K562 (cell line): ENCODE results near the gene OR10A3. TPM values are rescaled to one million over a fixed set of nuclear protein-coding genes. Genes with fewer than 3 reads are reported as not detected.
A peak's percentile ranks its signal among the peaks of the same experiment; 100 is the strongest.

Experiments
- EGR1 ChIP-seq: fragments of 450-650 bp; conservative IDR thresholded peaks from 2 replicates; pipeline ENCODE4 v1.6.1; 2017; ENCODE audit warnings: mild to moderate bottlenecking
- ETV5 ChIP-seq: sonication (generic); formaldehyde crosslinking; IDR thresholded peaks from 2 replicates; pipeline ENCODE4 v1.4.0; 2020; ENCODE audit warnings: low read depth, mild to moderate bottlenecking, missing genetic modification reagents
- FOS ChIP-seq: IDR thresholded peaks from 3 replicates; pipeline ENCODE4 v1.6.1; 2011; ENCODE audit not compliant: insufficient read length; ENCODE audit errors: extremely low read depth
- GATAD2B ChIP-seq: fragments of 450-650 bp; IDR thresholded peaks from 2 replicates; pipeline ENCODE4 v1.6.1; 2017; ENCODE audit warnings: mild to moderate bottlenecking, borderline replicate concordance
- MEF2D ChIP-seq: conservative IDR thresholded peaks from 2 replicates; pipeline ENCODE4 v1.6.1; 2016; ENCODE audit warnings: low read depth, missing genetic modification characterization, missing compliant biosample characterization
- RHOXF2B ChIP-seq: fragments of 250-450 bp; sonication (Bioruptor Pico); conservative IDR thresholded peaks from 2 replicates; pipeline ENCODE4 v1.5.1; 2021
- STAT5A ChIP-seq: IDR thresholded peaks from 2 replicates; pipeline ENCODE4 v1.6.1; 2012; ENCODE audit warnings: low read length, inconsistent platforms, borderline replicate concordance
- U2AF1 ChIP-seq: fragments of 200-400 bp; formaldehyde crosslinking; optimal IDR thresholded peaks from 2 replicates; pipeline ENCODE3; 2017; ENCODE audit warnings: mild to moderate bottlenecking, low read depth, low read length, moderate library complexity
- ZC3H8 ChIP-seq: fragments of 450-650 bp; IDR thresholded peaks from 2 replicates; pipeline ENCODE4 v1.6.1; 2017
- ZFP1 ChIP-seq: fragments of 450-650 bp; formaldehyde crosslinking; IDR thresholded peaks from 2 replicates; pipeline ENCODE4 v1.4.0; 2020; ENCODE audit warnings: mild to moderate bottlenecking, mixed read lengths
- ZFX ChIP-seq: sonication (generic); formaldehyde crosslinking; IDR thresholded peaks from 2 replicates; pipeline ENCODE4 v1.8.0; 2022; ENCODE audit warnings: mild to moderate bottlenecking, missing genetic modification reagents, moderate library complexity
- ZNF133 ChIP-seq: fragments of 250-450 bp; sonication (Bioruptor Pico); IDR thresholded peaks from 2 replicates; pipeline ENCODE4 v1.4.0; 2020; ENCODE audit warnings: mild to moderate bottlenecking
- ZNF224 ChIP-seq: sonication (generic); formaldehyde crosslinking; IDR thresholded peaks from 2 replicates; pipeline ENCODE4 v1.8.0; 2022; ENCODE audit warnings: mild to moderate bottlenecking, missing genetic modification reagents
- ZNF57 ChIP-seq: fragments of 450-650 bp; formaldehyde crosslinking; IDR thresholded peaks from 2 replicates; pipeline ENCODE4 v1.4.0; 2020; ENCODE audit warnings: mild to moderate bottlenecking, moderate library complexity
- ZNF644 ChIP-seq: fragments of 200-800 bp; sonication (Bioruptor generic); IDR thresholded peaks from 2 replicates; pipeline ENCODE4 v1.6.1; 2016; ENCODE audit warnings: low read depth, missing genetic modification characterization, missing compliant biosample characterization
- ZNF77 ChIP-seq: fragments of 250-450 bp; sonication (Bioruptor Pico); IDR thresholded peaks from 2 replicates; pipeline ENCODE4 v1.5.0; 2020
- polyA plus RNA-seq, 8 experiments: library from polyadenylated mRNA; depleted of rRNA in 4 of 8; stranded (reverse) in 5 of 8; unstranded in 3 of 8; fragments of >200 nt; fragmentation: Nextera tagmentation in 2 of 8; fragmentation: Illumina TruSeq in 1 of 8; extraction: Ambion mirVana in 2 of 8; extraction: Trizol in 1 of 8; gene quantifications; 2 replicates each; pipeline versions ENCODE4 v1.2.1 to v1.2.3, GENCODE V29; 2011 to 2014; ENCODE audit warnings: inconsistent platforms in 1 of 8, missing spikeins in 1 of 8
- total RNA-seq, 7 experiments: library from RNA; depleted of rRNA in 6 of 7; stranded (reverse); fragments of >200 nt in 6 of 7; fragmentation: Illumina TruSeq in 2 of 7; extraction: Trizol in 2 of 7; gene quantifications; 2 replicates each; pipeline versions ENCODE4 v1.2.1 to v1.2.3, GENCODE V29; 2011 to 2021; ENCODE audit warnings: low replicate concordance in 1 of 7
- TF ChIP-seq, protein P1 (sequence below): fragments of 250-450 bp; sonication (Bioruptor Pico); IDR thresholded peaks from 2 replicates; pipeline ENCODE4 v1.4.0; 2020; ENCODE audit warnings: mild to moderate bottlenecking, moderate library complexity
- TF ChIP-seq, protein P2 (sequence below): fragments of 450-650 bp; IDR thresholded peaks from 2 replicates; pipeline ENCODE4 v1.6.1; 2016; ENCODE audit warnings: low read depth

Gene OR10A3
- total and polyA plus RNA-seq, 9 of the 15 experiments (the other 6 are each of a cell fraction or from before 2014, with no cell fraction given): not detected

DNA sequence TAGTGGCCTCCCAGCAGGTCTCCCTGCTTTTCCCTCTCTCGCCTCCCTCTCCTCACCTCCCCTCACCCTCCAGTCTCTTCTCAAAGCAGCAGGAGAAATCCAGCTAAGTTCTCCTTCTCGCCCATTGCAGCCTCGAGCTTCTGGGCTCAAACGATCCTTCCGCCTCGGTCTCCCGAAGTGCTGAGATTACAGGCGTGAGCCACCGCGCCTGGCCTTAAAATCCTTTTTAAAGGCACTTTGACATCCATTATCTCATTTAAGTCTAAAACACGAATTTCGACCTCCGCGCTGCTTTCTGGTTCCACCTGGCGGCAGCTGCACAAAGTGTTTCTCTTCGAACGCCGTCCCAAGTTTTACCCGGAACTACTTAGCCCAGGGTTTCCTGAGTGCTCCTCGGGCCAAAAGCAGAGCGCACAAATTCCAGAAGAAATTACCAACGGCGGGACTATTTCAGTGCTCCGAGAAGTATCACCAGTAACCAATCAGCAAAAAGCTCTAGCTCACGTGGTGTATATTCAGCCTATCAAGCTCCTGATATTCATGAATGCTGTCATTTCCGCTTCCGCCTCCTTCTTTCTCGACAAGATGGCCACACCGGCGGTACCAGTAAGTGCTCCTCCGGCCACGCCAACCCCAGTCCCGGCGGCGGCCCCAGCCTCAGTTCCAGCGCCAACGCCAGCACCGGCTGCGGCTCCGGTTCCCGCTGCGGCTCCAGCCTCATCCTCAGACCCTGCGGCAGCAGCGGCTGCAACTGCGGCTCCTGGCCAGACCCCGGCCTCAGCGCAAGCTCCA, 45.5 kb upstream of the OR10A3 start, which contains the start of gene EIF3F (continued):
- TF ChIP-seq, protein P1, sequence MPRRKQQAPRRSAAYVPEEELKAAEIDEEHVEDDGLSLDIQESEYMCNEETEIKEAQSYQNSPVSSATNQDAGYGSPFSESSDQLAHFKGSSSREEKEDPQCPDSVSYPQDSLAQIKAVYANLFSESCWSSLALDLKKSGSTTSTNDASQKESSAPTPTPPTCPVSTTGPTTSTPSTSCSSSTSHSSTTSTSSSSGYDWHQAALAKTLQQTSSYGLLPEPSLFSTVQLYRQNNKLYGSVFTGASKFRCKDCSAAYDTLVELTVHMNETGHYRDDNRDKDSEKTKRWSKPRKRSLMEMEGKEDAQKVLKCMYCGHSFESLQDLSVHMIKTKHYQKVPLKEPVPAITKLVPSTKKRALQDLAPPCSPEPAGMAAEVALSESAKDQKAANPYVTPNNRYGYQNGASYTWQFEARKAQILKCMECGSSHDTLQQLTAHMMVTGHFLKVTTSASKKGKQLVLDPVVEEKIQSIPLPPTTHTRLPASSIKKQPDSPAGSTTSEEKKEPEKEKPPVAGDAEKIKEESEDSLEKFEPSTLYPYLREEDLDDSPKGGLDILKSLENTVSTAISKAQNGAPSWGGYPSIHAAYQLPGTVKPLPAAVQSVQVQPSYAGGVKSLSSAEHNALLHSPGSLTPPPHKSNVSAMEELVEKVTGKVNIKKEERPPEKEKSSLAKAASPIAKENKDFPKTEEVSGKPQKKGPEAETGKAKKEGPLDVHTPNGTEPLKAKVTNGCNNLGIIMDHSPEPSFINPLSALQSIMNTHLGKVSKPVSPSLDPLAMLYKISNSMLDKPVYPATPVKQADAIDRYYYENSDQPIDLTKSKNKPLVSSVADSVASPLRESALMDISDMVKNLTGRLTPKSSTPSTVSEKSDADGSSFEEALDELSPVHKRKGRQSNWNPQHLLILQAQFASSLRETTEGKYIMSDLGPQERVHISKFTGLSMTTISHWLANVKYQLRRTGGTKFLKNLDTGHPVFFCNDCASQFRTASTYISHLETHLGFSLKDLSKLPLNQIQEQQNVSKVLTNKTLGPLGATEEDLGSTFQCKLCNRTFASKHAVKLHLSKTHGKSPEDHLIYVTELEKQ (CRISPR knock-in tag): no peak
- no peak for TF ChIP-seq GATAD2B
- peak; percentile 92 for TF ChIP-seq FOS
- TF ChIP-seq EGR1: 0 out of 2 replicates have a peak, but pooled peaks have one; percentile 11
- no peak for TF ChIP-seq U2AF1
- TF ChIP-seq ZNF644 (tag): no peak
- TF ChIP-seq, protein P2, sequence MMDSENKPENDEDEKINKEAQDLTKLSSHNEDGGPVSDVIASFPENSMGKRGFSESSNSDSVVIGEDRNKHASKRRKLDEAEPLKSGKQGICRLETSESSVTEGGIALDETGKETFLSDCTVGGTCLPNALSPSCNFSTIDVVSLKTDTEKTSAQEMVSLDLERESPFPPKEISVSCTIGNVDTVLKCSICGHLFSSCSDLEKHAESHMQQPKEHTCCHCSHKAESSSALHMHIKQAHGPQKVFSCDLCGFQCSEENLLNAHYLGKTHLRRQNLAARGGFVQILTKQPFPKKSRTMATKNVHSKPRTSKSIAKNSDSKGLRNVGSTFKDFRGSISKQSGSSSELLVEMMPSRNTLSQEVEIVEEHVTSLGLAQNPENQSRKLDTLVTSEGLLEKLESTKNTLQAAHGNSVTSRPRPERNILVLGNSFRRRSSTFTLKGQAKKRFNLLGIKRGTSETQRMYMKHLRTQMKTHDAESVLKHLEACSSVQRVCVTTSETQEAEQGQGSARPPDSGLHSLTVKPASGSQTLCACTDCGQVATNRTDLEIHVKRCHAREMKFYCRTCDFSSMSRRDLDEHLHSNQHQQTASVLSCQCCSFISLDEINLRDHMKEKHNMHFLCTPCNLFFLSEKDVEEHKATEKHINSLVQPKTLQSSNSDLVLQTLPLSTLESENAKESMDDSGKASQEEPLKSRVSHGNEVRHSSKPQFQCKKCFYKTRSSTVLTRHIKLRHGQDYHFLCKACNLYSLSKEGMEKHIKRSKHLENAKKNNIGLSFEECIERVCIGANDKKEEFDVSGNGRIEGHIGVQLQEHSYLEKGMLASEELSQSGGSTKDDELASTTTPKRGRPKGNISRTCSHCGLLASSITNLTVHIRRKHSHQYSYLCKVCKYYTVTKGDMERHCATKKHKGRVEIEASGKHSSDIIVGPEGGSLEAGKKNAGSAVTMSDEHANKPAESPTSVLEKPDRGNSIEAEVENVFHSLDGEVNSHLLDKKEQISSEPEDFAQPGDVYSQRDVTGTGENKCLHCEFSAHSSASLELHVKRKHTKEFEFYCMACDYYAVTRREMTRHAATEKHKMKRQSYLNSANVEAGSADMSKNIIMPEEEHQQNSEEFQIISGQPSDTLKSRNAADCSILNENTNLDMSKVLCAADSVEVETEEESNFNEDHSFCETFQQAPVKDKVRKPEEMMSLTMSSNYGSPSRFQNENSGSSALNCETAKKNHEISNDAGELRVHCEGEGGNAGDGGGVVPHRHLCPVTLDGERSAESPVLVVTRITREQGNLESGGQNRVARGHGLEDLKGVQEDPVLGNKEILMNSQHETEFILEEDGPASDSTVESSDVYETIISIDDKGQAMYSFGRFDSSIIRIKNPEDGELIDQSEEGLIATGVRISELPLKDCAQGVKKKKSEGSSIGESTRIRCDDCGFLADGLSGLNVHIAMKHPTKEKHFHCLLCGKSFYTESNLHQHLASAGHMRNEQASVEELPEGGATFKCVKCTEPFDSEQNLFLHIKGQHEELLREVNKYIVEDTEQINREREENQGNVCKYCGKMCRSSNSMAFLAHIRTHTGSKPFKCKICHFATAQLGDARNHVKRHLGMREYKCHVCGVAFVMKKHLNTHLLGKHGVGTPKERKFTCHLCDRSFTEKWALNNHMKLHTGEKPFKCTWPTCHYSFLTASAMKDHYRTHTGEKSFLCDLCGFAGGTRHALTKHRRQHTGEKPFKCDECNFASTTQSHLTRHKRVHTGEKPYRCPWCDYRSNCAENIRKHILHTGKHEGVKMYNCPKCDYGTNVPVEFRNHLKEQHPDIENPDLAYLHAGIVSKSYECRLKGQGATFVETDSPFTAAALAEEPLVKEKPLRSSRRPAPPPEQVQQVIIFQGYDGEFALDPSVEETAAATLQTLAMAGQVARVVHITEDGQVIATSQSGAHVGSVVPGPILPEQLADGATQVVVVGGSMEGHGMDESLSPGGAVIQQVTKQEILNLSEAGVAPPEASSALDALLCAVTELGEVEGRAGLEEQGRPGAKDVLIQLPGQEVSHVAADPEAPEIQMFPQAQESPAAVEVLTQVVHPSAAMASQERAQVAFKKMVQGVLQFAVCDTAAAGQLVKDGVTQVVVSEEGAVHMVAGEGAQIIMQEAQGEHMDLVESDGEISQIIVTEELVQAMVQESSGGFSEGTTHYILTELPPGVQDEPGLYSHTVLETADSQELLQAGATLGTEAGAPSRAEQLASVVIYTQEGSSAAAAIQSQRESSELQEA: 0 out of 2 replicates have a peak, but pooled peaks have one; percentile 20
- TF ChIP-seq ZFX (CRISPR knock-in tag): peak; percentile 73
- no peak for TF ChIP-seq RHOXF2B (CRISPR knock-in tag)
- no peak for TF ChIP-seq ZNF133 (CRISPR knock-in tag)
- TF ChIP-seq ZNF77 (CRISPR knock-in tag): no peak
- TF ChIP-seq ZNF224 (CRISPR knock-in tag): no peak
- TF ChIP-seq ZC3H8: no peak
- 0 out of 2 replicates have a peak, but pooled peaks have one; percentile 43 for TF ChIP-seq MEF2D
- no peak for TF ChIP-seq ZFP1 (CRISPR knock-in tag)
- TF ChIP-seq ZNF57 (CRISPR knock-in tag): no peak
- no peak for TF ChIP-seq ETV5 (CRISPR knock-in tag)
- peak; percentile 35; the same call in 1 of the 2 replicates for TF ChIP-seq STAT5A
